ENCODE results near the gene AGAP1.

The AGAP1 gene

DNA sequence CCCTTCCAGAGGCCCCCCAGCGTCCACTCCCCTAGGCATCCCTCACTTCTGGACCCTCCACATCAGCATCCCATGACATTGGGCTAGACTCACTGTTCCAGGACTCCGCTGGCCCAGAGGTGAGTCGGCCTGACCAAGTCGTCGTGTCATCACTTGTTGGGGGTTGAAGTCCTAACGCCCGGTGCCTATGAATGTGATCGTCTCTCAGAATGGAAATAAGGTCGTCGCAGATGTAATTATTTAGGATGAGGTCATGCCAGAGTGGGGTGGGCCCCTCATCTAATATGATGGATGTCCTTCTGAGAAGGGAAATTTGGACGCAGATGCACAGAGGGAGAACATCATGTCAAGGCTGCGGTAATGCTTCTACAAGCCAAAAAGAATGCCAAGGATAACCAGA is 142.7 kb downstream of the AGAP1 start:
- TF ChIP-seq, protein P1, sequence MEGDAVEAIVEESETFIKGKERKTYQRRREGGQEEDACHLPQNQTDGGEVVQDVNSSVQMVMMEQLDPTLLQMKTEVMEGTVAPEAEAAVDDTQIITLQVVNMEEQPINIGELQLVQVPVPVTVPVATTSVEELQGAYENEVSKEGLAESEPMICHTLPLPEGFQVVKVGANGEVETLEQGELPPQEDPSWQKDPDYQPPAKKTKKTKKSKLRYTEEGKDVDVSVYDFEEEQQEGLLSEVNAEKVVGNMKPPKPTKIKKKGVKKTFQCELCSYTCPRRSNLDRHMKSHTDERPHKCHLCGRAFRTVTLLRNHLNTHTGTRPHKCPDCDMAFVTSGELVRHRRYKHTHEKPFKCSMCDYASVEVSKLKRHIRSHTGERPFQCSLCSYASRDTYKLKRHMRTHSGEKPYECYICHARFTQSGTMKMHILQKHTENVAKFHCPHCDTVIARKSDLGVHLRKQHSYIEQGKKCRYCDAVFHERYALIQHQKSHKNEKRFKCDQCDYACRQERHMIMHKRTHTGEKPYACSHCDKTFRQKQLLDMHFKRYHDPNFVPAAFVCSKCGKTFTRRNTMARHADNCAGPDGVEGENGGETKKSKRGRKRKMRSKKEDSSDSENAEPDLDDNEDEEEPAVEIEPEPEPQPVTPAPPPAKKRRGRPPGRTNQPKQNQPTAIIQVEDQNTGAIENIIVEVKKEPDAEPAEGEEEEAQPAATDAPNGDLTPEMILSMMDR (IDR thresholded peaks at IDR 0.05; ENCODE audit: low read depth, low read length) = no peak
- DNase-seq (ENCODE audit: low read depth in 2 of 2) = no peak
- H3K4me3 ChIP-seq (replicated peaks in 1 of 2; ENCODE audit: low read depth in 2 of 2, low read length in 2 of 2) = no peak overlapping the region

DNA sequence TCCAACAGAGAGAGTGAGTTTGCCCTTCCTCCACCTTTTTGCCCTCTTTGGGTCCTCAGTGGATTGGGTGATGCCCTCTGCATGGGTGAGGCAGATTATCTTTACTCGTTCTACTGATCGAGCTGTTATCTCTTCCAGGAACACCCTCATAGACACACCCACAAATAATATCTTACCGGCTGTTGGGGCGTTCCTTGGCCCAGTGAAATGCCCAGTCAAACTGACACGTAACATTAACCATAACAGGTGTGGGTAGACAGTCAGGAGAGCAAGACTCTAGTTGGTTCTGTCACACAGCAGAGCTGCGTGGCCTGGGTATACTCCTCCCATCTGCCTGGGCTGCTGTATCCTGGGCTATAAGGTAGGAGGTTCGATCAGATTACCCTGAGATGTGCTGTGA is 144.1 kb downstream of the AGAP1 start:
- TF ChIP-seq, protein P1 (IDR thresholded peaks at IDR 0.05; ENCODE audit: low read depth, low read length) = no peak
- H3K4me3 ChIP-seq (replicated peaks in 1 of 2; ENCODE audit: low read depth in 2 of 2, low read length in 2 of 2) = no peak overlapping the region
- no peak for DNase-seq (ENCODE audit: low read depth in 2 of 2)

DNA sequence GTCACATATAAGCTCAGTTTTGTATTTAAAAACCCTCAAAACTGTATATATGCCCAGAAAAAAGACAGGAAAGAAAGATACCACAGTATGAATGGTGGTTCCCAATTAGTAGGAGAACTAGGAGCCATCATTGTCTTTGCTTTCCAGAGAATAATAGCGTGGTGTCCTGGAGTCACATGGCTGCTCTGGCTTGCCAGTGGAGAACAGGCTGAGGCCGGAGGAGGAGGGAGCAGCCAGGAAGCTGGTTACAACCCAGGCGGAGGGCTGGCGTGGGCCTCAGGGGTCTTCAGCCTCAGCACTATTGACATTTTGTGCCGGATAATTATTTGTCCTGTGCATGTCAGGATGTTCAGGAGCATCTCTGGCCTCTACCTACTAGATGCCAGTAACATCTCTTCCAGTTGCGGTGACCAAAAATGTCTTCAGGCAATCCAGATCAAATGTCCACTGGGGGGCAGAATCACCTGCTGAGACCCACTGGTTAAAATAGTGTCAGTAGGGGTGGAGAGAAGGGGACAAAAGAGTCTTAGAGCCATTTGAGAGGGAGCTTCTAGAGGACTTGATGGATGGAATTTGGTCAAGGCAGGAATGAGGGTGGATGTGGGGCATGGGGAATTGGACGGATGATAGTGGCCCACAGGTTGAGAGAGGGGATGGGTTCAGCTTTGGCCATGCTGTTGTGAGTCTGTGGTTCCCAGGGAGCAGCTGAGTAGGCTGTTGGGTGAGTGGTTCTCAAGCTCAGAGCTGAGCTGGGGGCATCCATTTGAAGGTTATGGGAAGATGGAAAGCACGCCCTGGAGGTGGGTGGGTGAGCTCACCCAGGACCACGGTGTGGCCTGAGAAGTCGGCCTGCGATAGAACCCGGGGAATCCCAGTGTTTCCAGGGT is 144.9 kb downstream of the AGAP1 start:
- DNase-seq (ENCODE audit: low read depth in 2 of 2) = no peak
- TF ChIP-seq, protein P1 (IDR thresholded peaks at IDR 0.05; ENCODE audit: low read depth, low read length) = no peak
- no peak overlapping the region for H3K4me3 ChIP-seq (replicated peaks in 1 of 2; ENCODE audit: low read depth in 2 of 2, low read length in 2 of 2)

DNA sequence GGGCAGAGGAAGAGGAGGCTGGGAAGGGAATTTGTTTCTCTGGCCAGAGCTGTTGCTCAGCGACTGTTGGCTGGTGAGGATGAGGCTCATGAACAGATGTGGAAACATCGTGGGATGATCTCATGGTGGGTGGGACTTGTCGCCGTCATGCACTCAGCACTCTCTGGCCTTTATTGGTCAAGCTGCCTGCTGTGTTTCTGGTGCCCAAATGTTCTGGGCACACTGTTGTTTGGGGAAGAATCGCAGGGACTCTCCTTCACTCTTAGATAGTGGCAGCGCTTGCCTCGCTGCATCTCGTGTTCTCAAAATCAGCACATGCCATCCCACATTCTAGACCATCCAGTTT is 145.6 kb downstream of the AGAP1 start:
- peak; percentile 92 to 96 for DNase-seq (ENCODE audit: low read depth in 2 of 2)
- TF ChIP-seq, protein P1 (IDR thresholded peaks at IDR 0.05; ENCODE audit: low read depth, low read length) = no peak
- no peak overlapping the region for H3K4me3 ChIP-seq (replicated peaks in 1 of 2; ENCODE audit: low read depth in 2 of 2, low read length in 2 of 2)

DNA sequence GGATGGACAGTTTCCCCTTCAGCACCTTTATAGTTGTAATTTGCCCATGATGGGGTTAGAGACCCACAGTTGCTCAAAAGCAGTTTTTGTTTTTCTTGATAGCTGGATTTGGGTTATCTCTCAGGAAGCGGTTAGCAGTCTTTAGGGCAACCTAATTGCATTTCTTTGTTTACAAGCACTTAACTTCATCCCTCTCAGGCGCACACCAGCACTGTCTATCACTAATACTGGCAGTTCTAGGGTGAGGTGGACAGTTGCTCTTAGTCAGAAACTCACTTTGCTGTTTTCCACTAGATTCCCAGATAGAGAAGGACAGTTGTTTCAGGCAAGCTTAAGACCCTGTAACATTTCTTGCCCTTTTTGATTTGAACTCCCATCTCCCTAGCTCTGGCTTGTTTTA is 146.0 kb downstream of the AGAP1 start:
- H3K4me3 ChIP-seq (replicated peaks in 1 of 2; ENCODE audit: low read depth in 2 of 2, low read length in 2 of 2) = no peak overlapping the region
- DNase-seq (ENCODE audit: low read depth in 2 of 2) = no peak
- TF ChIP-seq, protein P1 (IDR thresholded peaks at IDR 0.05; ENCODE audit: low read depth, low read length) = no peak

DNA sequence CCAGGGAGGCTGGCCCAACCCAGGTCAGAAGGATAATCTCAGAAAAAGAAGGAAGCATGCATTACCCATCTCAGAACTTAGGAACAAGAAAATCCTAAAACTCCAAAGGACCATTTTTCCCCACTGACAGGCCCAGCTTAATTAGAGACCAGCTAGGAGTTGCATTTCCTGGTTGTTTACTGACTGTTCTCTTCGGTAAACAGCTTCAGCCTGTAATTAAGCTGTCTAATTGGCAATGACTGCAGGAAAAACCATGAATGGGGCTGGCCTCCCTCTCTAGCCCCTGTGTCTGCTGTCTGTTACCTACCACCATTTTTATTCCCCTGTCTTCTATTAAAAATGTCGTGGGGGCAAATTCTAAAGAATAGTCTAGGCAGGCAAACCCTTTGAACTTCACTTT is 146.5 kb downstream of the AGAP1 start:
- TF ChIP-seq, protein P1 (IDR thresholded peaks at IDR 0.05; ENCODE audit: low read depth, low read length) = no peak
- H3K4me3 ChIP-seq (replicated peaks in 1 of 2; ENCODE audit: low read depth in 2 of 2, low read length in 2 of 2) = no peak overlapping the region
- no peak for DNase-seq (ENCODE audit: low read depth in 2 of 2)

Measured in cardiac fibroblast (primary cell).